DMS114 treated with DMSO at 0.1 percent for 48 hours (cell line): Measurements from ENCODE around the gene UQCRFS1.
"Not testable (repeated sequence)": the region's sequence is repeated elsewhere in the genome, so short reads cannot be mapped to it uniquely, and the experiment has no call there.

Experiments
- DNase-seq: peaks from one replicate; lab custom pipeline; 2025; ENCODE audit not compliant: unreplicated experiment; lab: John Stamatoyannopoulos, UW

Gene UQCRFS1

DNA sequence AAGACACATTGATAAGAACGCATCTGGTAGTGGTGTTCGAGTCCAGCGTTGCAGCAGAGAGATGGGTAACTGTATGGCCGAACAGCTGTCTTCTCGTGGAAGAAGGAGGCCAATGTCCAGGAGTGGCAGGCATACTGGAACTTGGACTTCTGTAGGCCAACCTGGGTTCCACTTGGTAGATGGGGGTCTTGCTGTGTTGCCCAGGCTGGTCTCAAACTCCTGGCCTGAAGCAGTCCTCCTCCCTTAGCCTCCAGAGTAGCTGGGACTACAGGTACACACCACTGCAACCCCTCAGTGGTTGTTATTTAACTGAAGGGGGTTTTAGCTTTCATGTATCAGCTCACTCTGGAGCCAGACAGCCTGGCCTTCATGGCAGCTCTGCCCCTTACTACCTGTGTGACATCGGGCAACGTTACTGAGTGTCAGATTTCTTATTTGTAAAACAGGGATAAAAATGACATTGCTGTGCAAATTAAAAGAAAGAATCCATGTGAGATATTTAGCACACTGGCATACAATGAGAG lies 2.4 kb upstream of the UQCRFS1 start:
- no peak for DNase-seq

DNA sequence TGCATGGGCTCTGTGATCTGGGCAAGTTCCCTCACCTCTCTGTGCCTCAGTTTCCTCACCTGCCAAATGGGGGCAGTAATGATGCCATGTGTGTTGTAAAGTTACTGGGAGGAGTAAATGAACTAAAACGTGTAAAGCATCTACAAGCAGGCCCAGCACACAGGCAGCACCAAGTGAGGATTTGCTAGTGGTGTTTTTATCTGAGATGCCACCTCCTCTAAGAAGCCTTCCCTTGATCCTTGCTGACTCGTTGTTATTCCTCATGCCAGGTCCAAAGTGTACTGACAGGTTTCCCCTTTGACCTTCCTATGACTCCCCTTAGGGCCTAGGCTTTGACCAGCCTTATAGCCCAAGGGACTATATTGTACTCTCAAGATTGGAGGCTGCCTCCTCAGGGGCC lies 1.5 kb upstream of the UQCRFS1 start:
- no peak for DNase-seq

DNA sequence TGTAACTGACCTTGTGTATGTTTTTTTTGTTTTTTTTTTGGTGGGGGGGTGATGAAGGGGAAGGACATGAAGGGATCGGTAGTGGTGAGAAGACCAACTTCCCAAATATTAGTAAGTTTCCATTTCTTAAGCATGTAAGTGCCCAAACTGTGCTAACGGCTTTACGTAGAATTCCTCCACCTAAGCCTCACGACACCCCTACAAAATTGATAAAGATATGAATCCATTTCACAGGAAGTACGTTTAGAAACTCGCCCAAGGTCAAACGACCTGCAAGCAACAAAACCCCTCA lies 649 bp downstream of the UQCRFS1 start:
- no peak for DNase-seq

DNA sequence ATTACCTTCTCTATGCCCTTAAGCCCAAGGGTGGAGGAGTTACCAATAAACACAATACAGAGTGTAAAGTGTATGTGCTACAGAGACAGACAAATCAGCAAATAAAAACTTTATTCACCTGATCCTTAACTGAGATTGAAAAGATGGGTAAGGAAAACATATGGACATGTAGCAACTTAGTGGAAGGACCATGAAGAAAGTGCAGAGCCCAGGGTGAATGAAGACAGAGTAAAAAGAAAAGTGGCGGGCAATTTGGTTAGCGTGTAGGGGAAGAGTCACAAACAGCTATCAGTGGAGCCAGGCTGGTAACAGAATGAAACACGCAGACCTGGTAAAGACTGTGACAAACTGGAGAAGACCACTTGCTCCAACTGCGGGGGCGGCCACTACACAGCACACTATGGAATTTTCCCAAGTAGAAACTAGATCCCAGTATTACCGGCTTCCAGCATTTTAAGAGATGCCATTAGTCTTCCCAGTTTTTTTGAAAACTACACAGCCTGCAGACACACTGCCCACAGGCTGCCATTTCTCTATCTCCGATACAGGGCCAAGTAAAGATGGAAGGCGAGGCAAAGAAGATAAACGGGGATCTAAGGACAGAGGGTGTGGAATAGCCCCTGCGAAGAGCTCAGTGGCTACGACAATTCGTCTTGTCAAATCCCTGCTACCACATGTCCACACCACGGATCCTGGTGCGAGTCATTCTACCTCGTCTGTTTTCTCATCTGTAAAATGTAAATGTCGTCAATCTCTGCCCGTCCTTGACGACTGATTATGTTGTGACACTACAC lies 1.2 kb downstream of the UQCRFS1 start:
- DNase-seq, result peak; percentile 20

DNA sequence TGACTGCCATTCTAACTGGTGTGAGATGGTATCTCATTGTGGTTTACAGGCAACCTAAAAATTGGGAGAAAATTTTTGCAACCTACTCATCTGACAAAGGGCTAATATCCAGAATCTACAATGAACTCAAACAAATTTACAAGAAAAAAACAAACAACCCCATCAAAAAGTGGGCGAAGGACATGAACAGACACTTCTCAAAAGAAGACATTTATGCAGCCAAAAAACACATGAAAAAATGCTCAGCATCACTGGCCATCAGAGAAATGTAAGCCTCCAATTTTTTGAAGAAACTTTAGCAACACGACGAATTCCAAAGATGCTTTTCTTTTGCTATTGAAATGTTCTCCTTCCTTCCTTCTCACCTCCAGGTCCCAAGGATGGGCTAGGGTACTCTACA lies 1.9 kb downstream of the UQCRFS1 start:
- DNase-seq, result not testable (repeated sequence)

DNA sequence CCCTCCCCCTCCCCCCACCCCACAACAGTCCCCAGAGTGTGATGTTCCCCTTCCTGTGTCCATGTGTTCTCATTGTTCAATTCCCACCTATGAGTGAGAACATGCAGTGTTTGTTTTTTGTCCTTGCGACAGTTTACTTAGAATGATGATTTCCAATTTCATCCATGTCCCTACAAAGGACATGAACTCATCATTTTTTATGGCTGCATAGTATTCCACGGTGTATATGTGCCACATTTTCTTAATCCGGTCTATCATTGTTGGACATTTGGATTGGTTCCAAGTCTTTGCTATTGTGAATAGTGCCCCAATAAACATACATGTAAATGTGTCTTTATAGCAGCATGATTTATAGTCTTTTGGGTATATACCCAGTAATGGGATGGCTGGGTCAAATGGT lies 2.4 kb downstream of the UQCRFS1 start:
- not testable (repeated sequence) for DNase-seq

DNA sequence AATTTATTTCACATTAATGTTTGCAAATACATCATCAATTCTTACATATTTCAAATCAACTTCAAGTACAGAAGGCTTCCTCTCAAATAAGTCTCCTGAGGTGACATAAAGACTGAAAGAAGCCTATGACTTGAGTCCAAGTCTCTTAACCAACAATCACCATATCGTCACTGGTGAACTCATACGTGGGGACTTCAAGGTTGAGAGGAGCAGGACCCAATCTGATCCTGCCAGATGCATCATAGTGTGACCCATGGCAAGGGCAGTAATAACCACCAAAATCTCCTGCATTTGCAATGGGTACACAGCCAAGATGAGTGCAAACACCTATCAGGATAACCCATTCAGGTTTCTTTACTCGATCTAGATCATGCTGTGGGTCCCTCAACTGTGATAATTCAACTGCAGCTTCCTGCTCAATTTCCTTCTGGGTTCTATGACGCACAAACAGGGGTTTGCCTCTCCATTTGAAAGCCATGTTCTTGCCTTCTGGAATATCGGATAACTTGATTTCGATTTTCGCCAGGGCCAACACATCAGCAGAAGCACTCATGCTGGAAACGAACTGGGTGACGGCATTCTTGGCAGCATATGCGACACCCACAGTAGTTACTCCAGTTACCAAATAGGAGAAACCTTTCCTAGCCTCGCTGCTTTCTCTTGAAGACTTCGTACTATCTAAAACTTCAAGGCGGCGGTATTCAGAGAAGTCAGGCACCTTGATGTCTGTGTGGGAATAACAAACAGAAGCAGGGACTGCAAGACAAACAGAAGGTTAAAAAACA lies 5.4 kb downstream of the UQCRFS1 start:
- not testable (repeated sequence) for DNase-seq

DNA sequence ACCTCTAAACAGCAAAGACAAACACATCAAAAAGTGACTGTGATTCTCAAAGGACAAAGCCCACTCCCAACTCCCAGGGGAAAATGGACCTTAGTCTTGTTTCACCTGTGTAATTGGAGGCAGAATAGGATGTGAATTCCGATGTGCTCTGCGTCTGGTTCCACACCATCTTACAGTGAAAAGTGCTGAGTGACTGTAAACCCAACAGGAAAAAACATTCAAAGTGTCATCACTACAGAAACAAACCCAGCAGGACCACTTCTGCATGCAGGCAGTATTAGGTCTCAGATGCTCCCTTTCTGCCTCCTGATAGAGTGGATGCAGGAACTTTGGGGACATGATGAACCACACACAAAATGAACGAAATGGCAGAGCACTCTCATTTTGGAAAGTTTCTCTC lies 6.5 kb downstream of the UQCRFS1 start:
- no peak for DNase-seq

DNA sequence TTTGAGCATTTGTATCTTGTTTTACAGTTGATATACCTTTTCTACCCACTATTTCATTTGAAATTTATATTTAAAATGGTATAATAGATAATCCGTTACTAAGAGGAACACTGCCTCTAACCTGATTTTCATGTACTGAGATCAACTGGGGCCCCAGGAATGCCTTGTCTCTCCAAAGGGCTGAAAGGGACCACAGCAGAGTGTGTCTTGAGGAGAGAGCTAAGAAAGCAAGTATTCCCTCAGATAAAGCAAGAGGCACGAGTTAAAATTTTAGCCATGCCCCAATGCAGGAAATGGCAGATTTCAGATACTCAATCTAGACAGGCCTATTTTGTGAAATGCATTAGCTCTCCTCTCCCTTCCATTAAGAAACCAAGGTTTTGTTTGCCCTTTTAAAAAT lies 10.7 kb downstream of the UQCRFS1 start:
- no peak for DNase-seq

DNA sequence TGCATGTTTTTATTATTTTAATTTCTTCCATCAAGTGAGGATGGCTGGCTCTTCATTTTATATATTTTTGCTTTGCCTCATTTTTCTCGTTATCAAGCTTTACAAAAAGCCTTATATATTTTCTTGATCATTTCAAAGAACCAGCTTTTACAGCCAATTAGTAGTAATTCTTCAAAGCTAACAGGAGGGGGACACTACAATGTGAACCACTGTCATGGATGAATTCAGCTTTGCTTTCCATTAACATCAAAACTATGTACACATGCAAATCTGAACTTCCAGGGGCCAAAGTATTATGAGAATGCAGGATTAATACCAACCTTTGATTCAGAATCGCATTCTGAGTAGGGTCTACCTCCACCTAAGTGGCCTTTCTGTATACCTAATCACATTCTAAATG lies 11.1 kb downstream of the UQCRFS1 start:
- DNase-seq, result no peak

DNA sequence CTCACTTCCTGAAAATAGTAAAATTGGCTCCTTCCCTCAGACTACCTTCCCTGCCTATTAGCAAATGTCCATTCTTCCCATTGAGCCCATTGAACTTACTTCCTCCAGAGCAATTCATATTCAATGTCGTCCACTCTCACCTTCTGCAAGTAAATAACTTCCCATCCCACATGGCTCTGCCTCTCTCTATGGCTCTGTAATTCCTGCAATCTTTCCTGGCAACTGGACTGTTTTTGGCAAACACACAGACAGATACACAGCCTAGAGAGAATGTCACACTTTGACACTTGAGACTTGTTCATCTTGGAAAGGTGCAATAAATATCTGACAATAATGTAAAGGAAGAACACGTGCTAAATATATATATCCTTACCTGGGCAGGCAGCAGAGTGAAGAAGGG lies 18.3 kb downstream of the UQCRFS1 start:
- no peak for DNase-seq

DNA sequence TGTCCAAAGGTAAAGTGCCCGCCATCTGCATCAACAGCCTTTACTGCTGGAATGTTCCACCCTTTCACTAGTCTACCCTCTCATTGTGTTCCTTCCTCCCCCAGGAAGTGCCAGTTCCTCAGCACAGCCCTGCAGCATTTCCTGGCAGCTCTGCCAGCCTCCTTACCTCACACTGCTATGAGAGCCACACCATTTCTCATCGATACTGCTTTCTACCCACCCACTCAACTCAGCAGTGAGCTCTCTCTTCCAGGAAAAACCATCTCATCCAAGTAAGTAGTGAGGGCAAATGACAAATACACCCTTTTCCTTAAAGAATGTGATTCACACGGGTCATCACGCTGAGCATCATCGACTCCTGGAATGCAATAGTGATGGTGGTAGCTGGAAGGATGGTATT lies 19.8 kb downstream of the UQCRFS1 start:
- DNase-seq, result no peak

DNA sequence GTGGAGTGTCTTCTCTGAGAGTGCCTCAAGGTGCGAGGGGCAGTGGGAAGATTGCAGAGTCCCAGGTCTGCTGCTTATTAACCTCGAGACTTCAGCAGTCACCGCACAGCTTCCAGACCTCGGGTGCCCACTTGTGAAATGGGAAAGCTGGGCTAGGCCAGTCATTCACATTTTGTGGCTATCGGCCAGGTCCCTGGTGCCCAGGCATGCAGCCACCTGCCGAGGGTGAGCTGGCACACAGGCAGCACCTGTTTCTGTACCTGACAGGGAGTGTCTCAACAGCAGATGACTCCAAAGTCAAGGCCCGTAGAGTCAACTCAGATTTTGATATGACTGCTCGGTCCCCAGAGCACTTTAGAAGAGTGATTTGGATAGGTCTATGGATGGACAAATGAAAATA lies 21.9 kb downstream of the UQCRFS1 start:
- DNase-seq, result no peak

DNA sequence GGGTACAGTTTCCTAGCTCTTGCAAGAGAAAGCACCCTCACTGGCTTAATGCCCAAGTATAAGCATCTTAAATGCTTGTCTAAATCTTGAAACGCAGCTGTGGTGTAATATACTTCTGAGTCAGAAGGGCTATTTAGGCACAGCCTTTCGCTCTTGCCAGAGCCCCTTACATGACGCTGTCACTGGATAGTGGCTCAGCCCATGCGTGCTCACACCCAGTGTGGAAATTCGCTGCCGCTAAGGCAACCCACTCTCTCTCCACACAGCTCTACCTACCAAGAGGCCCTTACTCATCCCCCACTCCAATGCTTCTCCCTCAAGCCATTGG lies 24.0 kb downstream of the UQCRFS1 start:
- no peak for DNase-seq

DNA sequence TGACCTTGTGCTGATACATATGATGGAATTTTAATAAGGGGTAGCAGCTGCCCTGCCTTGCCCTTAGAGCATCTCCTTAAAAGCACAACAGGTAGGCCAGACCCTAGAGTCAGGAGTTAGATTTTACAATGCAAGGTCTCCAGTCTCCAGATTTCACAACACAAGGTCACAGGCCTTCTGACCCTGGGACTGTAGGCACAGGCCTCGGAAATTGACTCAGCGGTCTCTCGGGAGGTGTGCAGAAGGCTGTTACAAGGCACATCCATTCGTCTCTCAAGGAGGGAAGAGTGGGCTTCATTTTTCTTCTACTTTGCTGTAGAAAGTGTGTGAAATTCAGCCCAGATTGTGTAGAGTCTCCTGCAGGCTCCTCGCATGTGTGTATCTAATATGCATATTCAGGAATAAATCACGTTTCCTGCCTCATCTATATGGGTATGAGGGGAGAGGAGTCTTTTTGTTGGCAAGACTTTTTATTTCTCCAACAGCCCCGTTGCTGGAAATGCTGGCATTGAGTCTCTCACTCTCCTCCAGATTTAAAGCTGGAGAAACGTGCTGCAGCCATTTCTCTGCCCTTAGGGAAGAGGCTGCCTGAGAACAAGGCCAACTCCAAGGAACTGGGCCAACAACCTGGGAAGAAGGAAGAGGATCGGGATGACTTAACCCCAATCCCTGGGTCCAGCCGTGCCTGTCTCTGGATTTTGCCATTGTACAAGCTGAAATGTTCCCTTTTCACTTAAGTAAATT lies 24.5 kb downstream of the UQCRFS1 start:
- DNase-seq, result no peak

DNA sequence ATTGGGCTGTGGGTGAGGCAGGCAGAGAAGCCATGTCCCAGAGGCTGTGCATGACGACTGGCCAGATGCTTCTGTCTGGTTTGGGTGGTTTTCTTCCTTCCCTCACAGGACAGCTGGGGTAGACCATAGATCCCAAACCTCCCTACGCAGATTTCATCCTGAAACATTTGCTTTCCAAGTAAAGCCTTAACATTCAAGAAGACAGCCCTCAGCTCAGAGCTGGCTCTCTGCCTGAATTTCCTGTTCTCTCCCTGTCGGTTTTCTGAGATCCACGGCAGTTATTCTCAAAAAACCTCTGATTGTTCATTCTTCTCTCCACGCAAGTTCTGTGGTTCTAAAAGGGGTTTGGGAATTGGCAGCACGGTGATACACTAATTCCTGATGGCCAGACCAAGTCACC lies 25.3 kb downstream of the UQCRFS1 start:
- DNase-seq, result no peak

DNA sequence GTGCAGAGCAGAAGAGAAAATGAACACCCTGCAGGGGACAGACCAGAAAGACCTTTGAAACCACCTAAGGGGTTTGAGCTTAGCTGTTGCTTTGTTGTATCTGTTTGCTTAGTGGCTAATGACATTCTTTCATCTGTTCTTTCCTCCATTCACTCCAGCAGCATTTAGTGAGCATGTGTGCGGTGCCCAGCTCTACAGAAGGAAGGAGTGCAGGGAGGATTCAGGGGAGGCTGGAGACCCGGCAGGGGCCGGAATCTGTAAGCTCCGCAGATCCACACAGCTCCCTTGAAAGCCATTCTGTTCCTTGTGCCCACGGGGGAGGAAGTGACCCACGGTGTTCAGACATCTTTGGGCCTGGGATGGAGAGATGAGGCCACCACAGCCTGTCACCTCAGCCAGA lies 27.5 kb downstream of the UQCRFS1 start:
- DNase-seq, result no peak

DNA sequence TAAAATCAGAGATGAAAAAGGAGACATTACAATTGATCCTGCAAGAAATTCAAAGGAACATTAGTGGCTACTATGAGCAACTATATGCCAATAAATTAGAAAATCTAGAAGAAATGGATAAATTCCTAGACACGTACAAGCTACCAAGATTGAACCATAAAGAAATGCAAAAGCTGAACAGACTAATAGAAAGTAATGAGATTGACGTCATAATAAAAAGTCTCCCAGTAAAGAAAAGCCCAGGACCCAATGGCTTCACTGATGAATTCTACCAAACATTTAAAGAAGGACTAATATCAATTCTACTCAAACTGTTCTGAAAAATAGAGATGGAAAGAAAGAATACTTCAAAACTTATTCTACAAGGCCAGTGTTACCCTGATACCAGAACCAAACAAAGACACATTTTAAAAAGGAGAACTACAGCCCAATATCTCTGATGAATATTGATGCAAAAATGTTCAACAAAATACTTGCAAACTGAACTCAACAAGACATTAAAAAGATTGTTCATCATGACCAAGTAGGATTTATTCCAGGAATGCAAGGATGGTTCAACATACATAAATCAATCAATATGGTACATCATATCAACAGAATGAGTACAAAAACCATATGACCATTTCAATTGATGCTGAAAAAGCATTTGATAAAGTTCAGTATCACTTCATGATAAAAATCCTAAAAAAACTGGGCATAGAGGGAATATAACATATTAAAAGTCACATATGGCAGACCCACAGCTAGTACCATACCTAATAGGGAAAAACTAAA lies 35.8 kb downstream of the UQCRFS1 start:
- DNase-seq, result no peak

DNA sequence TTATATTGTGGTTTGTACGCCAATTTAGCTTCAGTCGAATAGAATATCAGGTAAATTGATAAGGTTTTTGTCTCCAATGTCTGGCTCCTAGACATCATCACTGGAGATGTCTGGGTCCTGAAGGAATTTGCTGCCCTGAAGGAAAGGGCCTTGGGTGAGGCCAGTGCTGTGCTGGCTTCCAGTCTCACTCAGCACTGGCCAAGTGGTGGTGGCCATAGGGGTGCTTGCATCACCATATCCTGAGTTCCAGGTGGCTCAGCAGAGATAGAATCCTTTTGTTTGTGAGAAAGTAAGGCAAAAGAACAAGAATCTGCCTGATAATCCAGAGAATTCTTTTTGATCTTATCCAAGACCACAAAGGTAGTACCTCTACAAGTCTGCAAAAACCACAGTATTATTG lies 39.1 kb downstream of the UQCRFS1 start:
- DNase-seq, result no peak

DNA sequence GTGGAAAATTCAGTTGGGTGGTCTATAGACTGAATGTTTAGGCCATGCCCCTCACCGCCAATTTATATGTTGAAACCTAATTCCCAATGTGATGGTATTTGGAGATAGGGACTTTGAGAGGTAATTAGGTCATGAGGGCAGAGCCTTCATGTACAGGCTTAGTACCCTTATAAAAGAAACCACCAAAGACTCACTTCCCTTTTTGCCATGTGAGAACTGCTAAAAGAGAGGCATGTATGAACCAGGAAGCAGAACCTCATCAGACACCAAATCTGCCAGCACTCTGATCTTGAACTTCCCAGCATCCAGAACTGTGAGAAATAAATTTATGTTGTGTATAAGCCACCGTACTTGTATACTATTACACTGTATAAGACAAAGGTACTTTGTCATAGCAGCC lies 40.6 kb downstream of the UQCRFS1 start:
- DNase-seq, result no peak

DNA sequence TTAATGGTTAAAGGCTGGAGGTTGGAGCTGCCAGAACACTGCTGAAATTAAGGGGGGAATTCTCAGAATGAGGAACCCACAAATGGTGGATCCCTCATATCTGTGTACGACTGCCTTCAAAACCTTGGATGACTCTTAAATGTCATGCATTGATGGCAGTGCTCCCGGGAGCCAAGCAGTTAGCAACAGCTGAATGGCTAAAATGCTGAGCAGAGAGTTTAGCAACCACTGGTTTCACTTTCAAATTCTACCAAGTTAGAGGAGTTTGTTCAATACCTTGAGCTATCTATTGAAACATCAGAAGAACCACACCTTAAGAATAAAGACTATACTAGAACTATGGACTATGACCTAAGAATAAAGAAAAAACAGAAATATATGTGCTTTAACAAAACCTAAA lies 41.4 kb downstream of the UQCRFS1 start:
- no peak for DNase-seq
